HG03135 (cell line): ENCODE results near the gene DDR2.

Experiments
- ATAC-seq: cut with Tn5 transposase; IDR thresholded peaks from one replicate; pipeline ENCODE4 v1.9.1; 2021; ENCODE audit warnings: mild to moderate bottlenecking, moderate library complexity; ENCODE audit not compliant: unreplicated experiment

The DDR2 gene

GRCh38 chr1:162670928-162671663 lies 38.8 kb downstream of the DDR2 start:
- ATAC-seq = no peak

- ATAC-seq = no peak
Measured at GRCh38 chr1:162671664-162672410, 39.6 kb downstream of the DDR2 start.

GRCh38 chr1:162672622-162673260 lies 40.5 kb downstream of the DDR2 start:
- no peak for ATAC-seq

DNA sequence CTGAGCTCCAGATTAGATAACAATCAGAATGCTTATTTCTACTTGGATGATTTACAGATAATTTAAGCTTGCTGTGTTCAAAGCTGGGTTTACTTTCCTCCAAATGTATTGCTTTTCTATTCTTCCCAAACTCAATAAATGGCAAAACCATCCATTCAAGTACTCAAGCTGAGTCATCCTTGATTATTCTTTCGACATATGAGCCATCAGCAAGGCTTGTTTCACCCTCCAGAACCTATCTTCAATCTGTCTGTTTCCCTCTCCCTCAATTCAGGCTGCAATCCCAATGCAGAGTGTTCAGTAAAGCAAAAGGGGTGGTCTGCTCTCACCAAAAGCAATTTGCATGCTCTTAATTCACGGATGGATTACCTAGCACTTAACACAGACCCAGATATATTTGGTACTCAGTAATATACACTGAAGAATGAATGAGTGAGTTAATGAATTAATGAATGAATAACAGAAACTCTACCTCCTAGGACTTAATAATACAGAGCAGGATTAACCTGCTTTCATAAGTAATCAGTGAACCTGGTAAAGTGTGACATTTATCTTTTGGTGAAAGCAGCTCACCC lies 41.9 kb downstream of the DDR2 start:
- no peak for ATAC-seq

DNA sequence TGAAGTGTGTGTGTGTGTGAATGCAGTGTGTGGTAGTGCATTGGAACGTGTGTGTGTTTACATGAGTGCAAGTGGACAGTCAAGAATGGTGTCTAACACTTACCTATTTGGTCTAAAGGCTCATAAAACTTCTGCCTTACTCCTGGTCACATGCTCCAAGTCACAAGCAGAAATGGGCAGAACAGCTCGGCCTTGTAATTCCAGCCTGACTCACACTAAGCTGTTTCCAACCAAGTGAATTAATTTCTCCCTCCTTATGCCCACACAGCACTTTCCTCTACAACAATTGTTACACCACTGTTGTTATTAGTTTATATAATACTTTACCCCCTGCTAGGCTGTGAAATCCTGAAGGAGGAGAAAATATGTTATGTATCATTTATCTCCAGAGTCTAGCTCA lies 43.8 kb downstream of the DDR2 start:
- no peak for ATAC-seq

DNA sequence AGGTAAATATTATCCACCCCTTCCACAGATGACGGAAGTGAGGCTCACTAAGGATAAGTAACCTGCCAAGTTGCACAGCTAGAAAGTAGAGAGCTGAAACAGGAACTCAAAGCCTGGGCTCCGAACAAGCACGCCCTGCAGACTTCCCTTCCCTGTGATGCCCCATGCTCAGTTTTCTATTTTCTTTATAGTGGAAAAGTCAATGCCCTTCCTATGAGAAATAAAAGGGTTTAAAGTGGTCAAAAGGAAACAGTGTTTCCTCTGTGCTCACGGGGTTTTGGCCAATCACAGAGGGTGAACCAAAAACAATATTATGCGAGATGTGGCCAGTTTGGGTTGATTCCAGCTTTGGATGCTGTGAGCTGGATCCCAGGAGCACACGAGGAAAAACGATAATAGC lies 44.5 kb downstream of the DDR2 start:
- ATAC-seq = no peak

DNA sequence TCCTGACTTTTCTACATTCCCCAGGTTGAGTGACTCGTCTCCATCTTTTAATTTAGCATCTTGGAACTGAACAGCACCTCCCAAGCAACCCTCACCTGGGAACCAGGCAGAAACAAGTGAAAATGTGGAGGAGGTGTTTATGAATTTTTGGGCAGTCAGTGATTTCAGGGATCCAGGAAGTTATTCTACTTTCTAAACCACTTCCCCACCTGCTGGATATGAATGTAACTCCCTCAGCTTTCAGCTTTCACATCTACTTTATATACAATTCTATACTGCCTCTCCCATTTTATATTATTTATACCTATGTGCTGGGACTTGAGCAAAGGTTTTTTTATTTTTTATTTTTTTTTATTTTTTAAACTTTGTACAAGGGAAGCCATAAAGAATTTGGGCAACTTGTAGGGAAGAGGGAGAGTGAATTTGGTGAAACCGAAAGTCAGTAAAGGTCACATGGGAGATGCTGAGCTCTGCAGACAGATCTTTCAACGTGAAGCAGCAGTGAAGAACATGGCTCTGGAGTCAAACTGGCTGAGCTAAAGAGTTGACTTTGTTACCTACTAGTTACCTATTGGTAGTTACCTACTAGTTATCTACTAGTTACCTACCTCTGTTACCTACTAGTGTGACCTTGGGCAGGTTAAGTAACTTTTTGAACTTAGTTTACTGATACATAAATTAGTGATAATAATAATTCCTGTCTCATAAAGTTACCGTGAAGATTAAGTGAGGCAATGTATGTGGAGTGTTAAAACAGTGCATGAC lies 45.5 kb downstream of the DDR2 start:
- no peak for ATAC-seq

GRCh38 chr1:162678439-162678838 lies 46.2 kb downstream of the DDR2 start:
- ATAC-seq = no peak

GRCh38 chr1:162679298-162679697 lies 47.0 kb downstream of the DDR2 start:
- no peak for ATAC-seq

DNA sequence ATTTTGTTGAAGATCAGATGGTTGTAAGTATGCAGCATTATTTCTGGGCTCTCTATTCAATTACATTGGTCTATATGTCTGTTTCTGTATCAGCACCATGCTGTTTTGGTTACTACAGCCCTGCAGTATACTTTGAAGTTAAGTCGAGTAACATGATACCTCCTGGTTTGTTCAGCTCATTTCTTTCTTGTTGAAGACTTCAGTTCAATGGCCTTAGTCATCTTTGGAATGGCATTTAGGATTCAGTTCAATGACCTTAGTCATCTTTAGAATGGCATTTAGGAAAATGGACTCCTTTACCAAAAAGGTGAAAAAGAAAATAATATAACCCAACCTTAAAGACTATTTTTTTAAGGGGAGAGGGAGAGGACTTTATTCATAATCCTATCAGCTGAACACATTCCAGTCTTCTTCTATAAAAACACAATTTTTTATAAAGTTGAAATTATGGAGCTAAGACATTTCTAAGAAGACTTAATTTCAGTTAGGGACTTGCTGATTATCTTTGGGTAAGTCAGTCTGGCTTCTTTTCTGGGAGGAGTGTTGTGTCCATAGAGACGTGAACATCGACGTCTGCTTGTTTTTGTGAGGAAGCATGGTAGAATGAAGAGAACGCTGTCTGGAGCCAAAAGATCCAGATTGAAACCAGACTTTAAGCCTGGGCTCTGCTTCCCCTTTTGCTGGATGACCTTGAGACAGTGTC lies 48.3 kb downstream of the DDR2 start:
- no peak for ATAC-seq

- ATAC-seq = no peak
Measured at GRCh38 chr1:162681122-162681436, 48.8 kb downstream of the DDR2 start.

- ATAC-seq = no peak
Measured at GRCh38 chr1:162682013-162682419, 49.8 kb downstream of the DDR2 start.

DNA sequence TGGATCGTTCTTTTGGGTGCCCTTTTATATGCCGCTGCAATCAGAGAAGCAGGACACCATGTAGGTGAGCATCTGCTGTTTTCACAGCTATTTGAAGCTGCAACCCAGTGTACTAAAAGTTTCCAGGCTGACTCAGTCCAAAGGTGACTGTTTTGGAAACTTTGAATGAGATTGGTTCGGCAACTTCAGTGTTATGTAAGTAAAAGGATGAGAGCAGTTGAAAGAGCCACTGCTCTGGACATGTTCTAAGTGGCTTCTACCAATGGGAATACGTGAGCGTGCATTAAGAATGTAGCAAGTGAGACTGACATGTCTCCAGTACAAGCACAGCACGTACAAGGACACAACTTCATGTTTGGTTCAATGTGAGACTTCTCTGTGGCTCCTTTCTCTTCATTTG lies 55.6 kb downstream of the DDR2 start:
- ATAC-seq = no peak

GRCh38 chr1:162688521-162688920 lies 56.3 kb downstream of the DDR2 start:
- no peak for ATAC-seq

DNA sequence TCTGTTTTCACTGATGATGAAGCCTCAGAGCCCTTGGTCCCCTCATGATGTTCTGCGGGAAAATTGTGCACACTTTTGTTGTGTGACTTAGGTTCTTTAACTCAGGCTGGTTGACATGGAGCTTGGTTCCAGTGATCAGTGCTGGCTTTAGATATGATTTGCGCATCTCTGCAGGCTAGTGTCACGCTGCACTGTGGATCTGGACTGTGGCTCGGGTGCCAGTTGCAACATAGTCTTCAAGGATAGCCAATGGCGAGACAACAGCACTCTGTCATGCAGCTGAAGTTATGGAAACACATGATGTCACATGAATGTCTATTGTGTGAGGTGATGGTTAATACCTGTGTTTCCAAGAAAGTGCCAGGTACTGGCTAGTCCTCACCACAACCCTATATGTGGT lies 56.7 kb downstream of the DDR2 start:
- ATAC-seq = no peak

GRCh38 chr1:162689745-162690671 lies 57.7 kb downstream of the DDR2 start:
- ATAC-seq = no peak

DNA sequence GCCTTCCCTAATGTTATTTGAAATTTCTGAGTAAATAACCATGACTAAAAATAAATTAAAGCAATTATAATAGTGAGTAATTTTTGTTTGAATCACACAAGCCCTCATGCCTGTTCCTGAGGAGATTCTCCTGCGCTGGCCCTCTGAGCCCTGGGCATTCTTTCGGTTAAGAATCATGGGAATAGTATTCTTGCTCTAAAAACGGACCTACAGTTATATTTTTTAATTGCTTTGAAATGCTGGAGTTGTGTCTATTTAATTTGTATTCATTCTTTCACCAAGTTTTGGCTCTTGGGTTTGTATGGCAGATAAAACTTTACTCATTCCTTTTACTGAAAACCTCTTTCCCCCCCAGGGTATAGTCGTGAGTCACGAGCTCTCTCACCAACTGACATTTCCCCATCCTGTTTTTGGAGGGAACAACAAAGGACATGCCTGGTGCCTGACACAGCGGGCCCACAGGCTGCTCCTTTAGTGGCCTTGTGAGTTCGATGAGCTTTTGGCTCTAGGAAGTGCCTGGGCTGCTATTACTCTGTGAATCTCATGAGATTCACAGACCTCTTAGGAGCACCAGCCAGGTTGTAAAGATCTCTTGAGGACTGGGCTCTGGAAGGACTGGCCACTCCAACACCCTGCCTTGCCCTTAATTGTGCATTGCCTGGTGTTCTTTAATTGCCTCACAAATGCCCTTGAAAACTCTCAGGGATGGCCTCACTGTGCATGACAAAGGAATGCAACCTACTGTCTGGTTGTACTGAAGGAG lies 58.6 kb downstream of the DDR2 start:
- ATAC-seq = no peak

DNA sequence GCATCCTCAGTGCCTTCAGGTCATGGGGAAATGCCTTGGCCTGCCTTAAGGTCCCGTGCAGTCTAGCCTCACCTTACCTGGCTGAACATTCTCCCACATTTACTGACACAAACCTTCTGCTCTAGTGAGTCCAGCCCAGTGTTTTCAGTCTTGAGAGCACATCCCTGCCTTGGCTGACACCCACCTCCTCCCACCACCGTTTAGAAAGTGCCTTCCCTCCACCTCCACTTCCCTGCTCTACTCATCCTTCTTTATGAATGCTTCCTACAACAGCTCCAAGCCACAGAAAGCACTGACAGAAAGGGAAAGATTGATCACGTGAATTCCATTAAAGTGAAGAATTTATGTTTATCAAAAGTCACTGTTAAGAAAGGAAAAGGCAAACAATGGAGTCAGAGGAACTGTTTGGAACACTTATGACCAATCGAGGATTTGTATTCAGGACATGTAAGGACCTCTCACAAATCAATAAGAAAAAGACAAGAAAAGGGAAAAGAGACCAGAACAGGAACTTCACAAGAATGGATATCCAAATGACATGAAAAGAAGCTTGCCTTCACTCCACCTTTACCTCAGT lies 59.8 kb downstream of the DDR2 start:
- ATAC-seq = no peak
